ENCODE measurements around the gene TMEM60.

DNA sequence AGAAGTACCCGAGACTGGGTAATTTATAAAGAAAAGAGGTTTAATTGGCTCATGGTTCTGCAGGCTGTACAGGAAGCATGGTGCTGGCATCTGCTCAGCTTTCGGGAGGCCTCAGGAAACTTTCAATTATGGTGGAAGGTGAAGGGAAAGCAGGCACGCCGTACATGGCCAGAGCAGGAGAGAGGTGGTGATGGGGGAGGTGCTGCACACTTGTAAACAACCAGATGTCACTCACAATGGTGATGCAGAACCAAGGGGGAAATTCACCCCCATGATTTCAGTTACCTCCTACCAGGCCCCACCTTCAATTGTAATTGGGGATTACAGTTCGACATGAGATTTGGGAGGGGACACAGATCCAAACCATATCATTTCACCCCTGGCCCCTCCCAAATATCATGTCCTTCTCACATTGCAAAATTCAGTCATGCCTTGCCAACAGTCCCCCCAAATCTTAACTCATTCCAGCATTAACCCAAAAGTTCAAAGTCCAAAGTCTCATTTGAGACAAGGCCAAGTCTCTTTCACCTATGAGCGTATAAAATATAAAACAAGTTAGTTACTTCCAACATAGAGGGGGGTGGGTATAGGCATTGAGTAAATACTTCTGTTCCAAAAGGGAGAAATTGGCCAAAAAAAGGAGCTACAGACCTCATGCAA is 51.9 kb downstream of the TMEM60 start:
- TF ChIP-seq CTCF (IDR thresholded peaks at IDR 0.05) = no peak
- TF ChIP-seq EP300 (IDR thresholded peaks at IDR 0.05) = no peak
- TF ChIP-seq POLR2A (IDR thresholded peaks at IDR 0.05) = no peak
